GM10248 (cell line): Measurements from ENCODE around the gene C3orf49.

Experiments used
- CTCF ChIA-PET: fragments of 300-600 bp; sonication (Branson Sonifier 250); formaldehyde crosslinking; extraction: SDS; loops from one replicate; lab custom pipeline; 2021; ENCODE audit warnings: antibody characterized with exemption; lab: Yijun Ruan, JAX
- POLR2A ChIA-PET: fragments of 350-650 bp; sonication (Branson Sonifier 250); formaldehyde crosslinking; extraction: SDS; loops from one replicate; lab custom pipeline; 2020; ENCODE audit warnings: antibody characterized with exemption; lab: Yijun Ruan, JAX
- DNase-seq: peaks from one replicate; pipeline ENCODE4 v3.0.0; 2012; ENCODE audit errors: extremely low spot score
- CTCF ChIP-seq: IDR thresholded peaks from 2 replicates; pipeline ENCODE4 v1.5.1; 2012; ENCODE audit warnings: mild to moderate bottlenecking, low read depth; ENCODE audit errors: extremely low read depth, missing control alignments, control extremely low read depth

C3orf49 gene

GRCh38 chr3:63864008-63864964, 45.2 kb downstream of the C3orf49 start:
- peak; percentile 67 for DNase-seq
- POLR2A ChIA-PET = no interaction called here
- CTCF ChIA-PET = interaction anchor here (1.3 kb wide), 1 partner anchor 9 kb away, joined by 4 read pairs; no protein-coding TSS in a partner anchor
- TF ChIP-seq CTCF = no peak

- DNase-seq = no peak
- no peak for TF ChIP-seq CTCF
- POLR2A ChIA-PET = no interaction called here
- CTCF ChIA-PET = no interaction called here
Measured at GRCh38 chr3:63864965-63865327, 45.8 kb downstream of the C3orf49 start.

GRCh38 chr3:63867225-63867624, 48.1 kb downstream of the C3orf49 start:
- TF ChIP-seq CTCF = no peak
- POLR2A ChIA-PET = no interaction called here
- CTCF ChIA-PET = interaction anchor here (1.3 kb wide), 1 partner anchor 56 kb away, joined by 3 read pairs; no protein-coding TSS in a partner anchor
- no peak for DNase-seq

GRCh38 chr3:63869940-63870614, 51.0 kb downstream of the C3orf49 start:
- no peak for DNase-seq
- no peak for TF ChIP-seq CTCF
- CTCF ChIA-PET = interaction anchor here (1.2 to 2.6 kb wide), 7 partner anchors 8 to 92 kb away, joined by 3 to 11 read pairs (median 5); partner anchors contain the start of gene SCAANT1
- POLR2A ChIA-PET = no interaction called here

GRCh38 chr3:63870615-63871005, 51.5 kb downstream of the C3orf49 start:
- DNase-seq = no peak
- CTCF ChIA-PET = interaction anchor here (1.6 to 2.6 kb wide), 5 partner anchors 11 to 68 kb away, joined by 3 to 11 read pairs (median 8); partner anchors contain the start of gene SCAANT1
- no peak for TF ChIP-seq CTCF
- POLR2A ChIA-PET = no interaction called here
